CD4-positive, alpha-beta T cell treated with Interleukin-17A for 1 hour (primary cell): ENCODE results near the gene TUSC2.

Experiments
- DNase-seq: peaks from one replicate; pipeline ENCODE4 v3.0.0-alpha.2; 2020

The TUSC2 gene

GRCh38 chr3:50334339-50335075 is 6.5 kb upstream of the TUSC2 start:
- no peak for DNase-seq

GRCh38 chr3:50333744-50334328 is 5.8 kb upstream of the TUSC2 start:
- peak; percentile 40 for DNase-seq

- no peak for DNase-seq
These were observed 3.4 kb upstream of the TUSC2 start for GRCh38 chr3:50331364-50331907.

- DNase-seq, result no peak
These were observed 2.3 kb upstream of the TUSC2 start for GRCh38 chr3:50330330-50330729.

- DNase-seq, result no peak
These were observed 894 bp downstream of the TUSC2 start for GRCh38 chr3:50327129-50327528.

- DNase-seq, result no peak
These were observed 1.9 kb downstream of the TUSC2 start for GRCh38 chr3:50326182-50326541.

GRCh38 chr3:50325497-50326181 is 2.4 kb downstream of the TUSC2 start:
- DNase-seq, result no peak

- DNase-seq, result no peak
These were observed 2.9 kb downstream of the TUSC2 start for GRCh38 chr3:50325113-50325480.

GRCh38 chr3:50324351-50325112 is 3.5 kb downstream of the TUSC2 start:
- DNase-seq, result peak; percentile 72

GRCh38 chr3:50323614-50324199 is 4.3 kb downstream of the TUSC2 start:
- no peak for DNase-seq

GRCh38 chr3:50323092-50323600 is 4.9 kb downstream of the TUSC2 start:
- DNase-seq, result no peak

GRCh38 chr3:50322386-50323091 is 5.5 kb downstream of the TUSC2 start, which contains the start of gene HYAL2:
Gene HYAL2, minus strand, starts transcription at chr3:50322745. Its CDS starts 2,256 bp downstream, at chr3:50320489.
- no peak for DNase-seq

- no peak for DNase-seq
These were observed 6.0 kb downstream of the TUSC2 start for GRCh38 chr3:50322115-50322385.

- peak; percentile 87 for DNase-seq
These were observed 6.5 kb downstream of the TUSC2 start for GRCh38 chr3:50321336-50322114.

GRCh38 chr3:50320853-50321335 is 7.1 kb downstream of the TUSC2 start:
- DNase-seq, result no peak

GRCh38 chr3:50319894-50320625 is 8.0 kb downstream of the TUSC2 start:
- no peak for DNase-seq

GRCh38 chr3:50319181-50319893 is 8.7 kb downstream of the TUSC2 start:
- DNase-seq, result no peak

- no peak for DNase-seq
These were observed 9.4 kb downstream of the TUSC2 start for GRCh38 chr3:50318615-50319014.

GRCh38 chr3:50318163-50318562 is 9.9 kb downstream of the TUSC2 start:
- no peak for DNase-seq

- DNase-seq, result no peak
These were observed 10.7 kb downstream of the TUSC2 start for GRCh38 chr3:50317300-50317699.
